Measurements from ENCODE around the gene NCOA1. TPM values are rescaled to one million over a fixed set of nuclear protein-coding genes. Genes with fewer than 3 reads are reported as not detected.
A peak's percentile ranks its signal among the peaks of the same experiment; 100 is the strongest.

The NCOA1 gene
- total RNA-seq, 1 experiment from 2014 or later: 19.9 TPM

- no peak for DNase-seq (ENCODE audit: low spot score)
Measured at GRCh38 chr2:24697792-24698191, 206.7 kb downstream of the NCOA1 start.

- peak; percentile 62 for DNase-seq (ENCODE audit: low spot score)
Measured at GRCh38 chr2:24702800-24703199, 211.7 kb downstream of the NCOA1 start.

GRCh38 chr2:24704692-24705091 lies 213.6 kb downstream of the NCOA1 start:
- no peak for DNase-seq (ENCODE audit: low spot score)

- DNase-seq (ENCODE audit: low spot score): no peak
Measured at GRCh38 chr2:24707143-24707542, 216.1 kb downstream of the NCOA1 start.

- DNase-seq (ENCODE audit: low spot score): no peak
Measured at GRCh38 chr2:24708537-24709152, 217.6 kb downstream of the NCOA1 start.

GRCh38 chr2:24710806-24711205 lies 219.8 kb downstream of the NCOA1 start:
- DNase-seq (ENCODE audit: low spot score): no peak

GRCh38 chr2:24711865-24712264 lies 220.8 kb downstream of the NCOA1 start:
- DNase-seq (ENCODE audit: low spot score): no peak

- no peak for DNase-seq (ENCODE audit: low spot score)
Measured at GRCh38 chr2:24712296-24712695, 221.2 kb downstream of the NCOA1 start.

GRCh38 chr2:24717263-24717951 lies 226.4 kb downstream of the NCOA1 start:
- no peak for DNase-seq (ENCODE audit: low spot score)

GRCh38 chr2:24720310-24720709 lies 229.3 kb downstream of the NCOA1 start:
- DNase-seq (ENCODE audit: low spot score): no peak

- peak; percentile 84 for DNase-seq (ENCODE audit: low spot score)
Measured at GRCh38 chr2:24721470-24721869, 230.4 kb downstream of the NCOA1 start.

GRCh38 chr2:24722141-24722790 lies 231.2 kb downstream of the NCOA1 start:
- no peak for DNase-seq (ENCODE audit: low spot score)

GRCh38 chr2:24723191-24723590 lies 232.1 kb downstream of the NCOA1 start:
- DNase-seq (ENCODE audit: low spot score): no peak

GRCh38 chr2:24723665-24724064 lies 232.6 kb downstream of the NCOA1 start:
- DNase-seq (ENCODE audit: low spot score): no peak

- no peak for DNase-seq (ENCODE audit: low spot score)
Measured at GRCh38 chr2:24724111-24724775, 233.2 kb downstream of the NCOA1 start.

GRCh38 chr2:24725956-24726355 lies 234.9 kb downstream of the NCOA1 start:
- DNase-seq (ENCODE audit: low spot score): no peak

- DNase-seq (ENCODE audit: low spot score): no peak
Measured at GRCh38 chr2:24730481-24730880, 239.4 kb downstream of the NCOA1 start.

GRCh38 chr2:24731040-24731439 lies 240.0 kb downstream of the NCOA1 start:
- no peak for DNase-seq (ENCODE audit: low spot score)

GRCh38 chr2:24731923-24732322 lies 240.9 kb downstream of the NCOA1 start:
- DNase-seq (ENCODE audit: low spot score): no peak

- no peak for DNase-seq (ENCODE audit: low spot score)
Measured at GRCh38 chr2:24734741-24735140, 243.7 kb downstream of the NCOA1 start.

- no peak for DNase-seq (ENCODE audit: low spot score)
Measured at GRCh38 chr2:24739354-24740025, 248.4 kb downstream of the NCOA1 start.

GRCh38 chr2:24740142-24740541 lies 249.1 kb downstream of the NCOA1 start:
- DNase-seq (ENCODE audit: low spot score): no peak

Data from A172 (cell line).